ENCODE results near the gene HNRNPL. TPM values are rescaled to one million over a fixed set of nuclear protein-coding genes. Genes with fewer than 3 reads are reported as not detected.

The HNRNPL gene
- polyA plus RNA-seq, 4 donors, result 362 to 527 (median 473) TPM

Other genes starting within 250 kb of the HNRNPL start
- gene MAP4K1, start 232.0 kb downstream of the HNRNPL start, polyA plus RNA-seq (ENCODE audit: insufficient read length in 4 of 4), result 1 to 10 TPM; 2.0 to 4.2 (median 3.1) TPM
- 100 to 1,000 TPM; 209 to 326 (median 302) TPM for gene EIF3K, start 230.8 kb downstream of the HNRNPL start, polyA plus RNA-seq (ENCODE audit: insufficient read length in 4 of 4)
- 100 to 1,000 TPM; 470 to 694 (median 623) TPM for gene ACTN4, start 202.3 kb downstream of the HNRNPL start, polyA plus RNA-seq (ENCODE audit: insufficient read length in 4 of 4)
- gene CAPN12, start 105.5 kb downstream of the HNRNPL start, polyA plus RNA-seq (ENCODE audit: insufficient read length in 4 of 4), result 10 to 100 TPM in 1 of 4 donors, 1 to 10 TPM in 2, under 1 TPM in 1; 0.41 to 10.6 (median 5.4) TPM
- under 1 TPM in 1 of 4 donors, not detected in 3; 0.57 TPM for gene LGALS7, start 76.5 kb downstream of the HNRNPL start, polyA plus RNA-seq (ENCODE audit: insufficient read length in 4 of 4)
- gene LGALS7B, start 60.8 kb downstream of the HNRNPL start, polyA plus RNA-seq (ENCODE audit: insufficient read length in 4 of 4), result 1 to 10 TPM in 3 of 4 donors, under 1 TPM in 1; 0.78 to 1.9 (median 1.7) TPM
- gene LGALS4, start 37.0 kb downstream of the HNRNPL start, polyA plus RNA-seq (ENCODE audit: insufficient read length in 4 of 4), result 1 to 10 TPM in 3 of 4 donors, under 1 TPM in 1; 0.89 to 2.2 (median 1.5) TPM
- 100 to 1,000 TPM in 3 of 4 donors, 10 to 100 TPM in 1; 78.6 to 155 (median 139) TPM for gene ECH1, start 18.2 kb downstream of the HNRNPL start, polyA plus RNA-seq (ENCODE audit: insufficient read length in 4 of 4)
- 10 to 100 TPM in 1 of 4 donors, 1 to 10 TPM in 3; 2.9 to 10.6 (median 6.7) TPM for gene RINL, start 28.3 kb upstream of the HNRNPL start, polyA plus RNA-seq (ENCODE audit: insufficient read length in 4 of 4)
- gene SIRT2, start 49.6 kb upstream of the HNRNPL start, polyA plus RNA-seq (ENCODE audit: insufficient read length in 4 of 4), result 10 to 100 TPM; 37.9 to 48.3 (median 43.6) TPM
- 10 to 100 TPM in 1 of 4 donors, 1 to 10 TPM in 3; 5.1 to 12.9 (median 7.1) TPM for gene NFKBIB, start 50.0 kb upstream of the HNRNPL start, polyA plus RNA-seq (ENCODE audit: insufficient read length in 4 of 4)
- gene CCER2, start 62.2 kb upstream of the HNRNPL start, polyA plus RNA-seq (ENCODE audit: insufficient read length in 4 of 4), result 1 to 10 TPM in 1 of 4 donors, under 1 TPM in 2, not detected in 1; 0.38 to 1.1 (median 0.46) TPM
- gene SARS2, start 80.8 kb upstream of the HNRNPL start, polyA plus RNA-seq (ENCODE audit: insufficient read length in 4 of 4), result 10 to 100 TPM; 31.4 to 64.3 (median 41.1) TPM
- 10 to 100 TPM; 11.9 to 32.1 (median 17.6) TPM for gene MRPS12, start 81.0 kb upstream of the HNRNPL start, polyA plus RNA-seq (ENCODE audit: insufficient read length in 4 of 4)
- 10 to 100 TPM; 40.2 to 86.3 (median 60.3) TPM for gene FBXO17, start 125.8 kb upstream of the HNRNPL start, polyA plus RNA-seq (ENCODE audit: insufficient read length in 4 of 4)
- 1 to 10 TPM; 3.9 to 9.8 (median 8.7) TPM for gene FBXO27, start 182.6 kb upstream of the HNRNPL start, polyA plus RNA-seq (ENCODE audit: insufficient read length in 4 of 4)
- under 1 TPM; 0.08 to 0.79 (median 0.34) TPM for gene ACP7, start 234.4 kb upstream of the HNRNPL start, polyA plus RNA-seq (ENCODE audit: insufficient read length in 4 of 4)